ENCODE measurements around the gene IGLL1. TPM values are rescaled to one million over a fixed set of nuclear protein-coding genes. Genes with fewer than 3 reads are reported as not detected.

Gene IGLL1
- polyA plus RNA-seq, 1 donor from 2014 or later: not detected

GRCh38 chr22:23533328-23533762, 46.7 kb downstream of the IGLL1 start:
- H3K4me2 ChIP-seq (ENCODE audit: low read length): no peak overlapping the region
- H3K4me3 ChIP-seq (ENCODE audit: low read length): no peak overlapping the region
- no peaks in the 10 kb centered on the region for H3K79me2 ChIP-seq (replicated peaks; ENCODE audit: insufficient read depth, low read length)

GRCh38 chr22:23532731-23533130, 47.4 kb downstream of the IGLL1 start:
- Histone ChIP-seq H2AFZ (ENCODE audit: low read depth, low read length) (peak overlapping the region; percentile 60), H3K27ac (ENCODE audit: low read length) (peak overlapping the region; percentile 45), H3K9ac (ENCODE audit: low read length) (peak overlapping the region; percentile 47), H3F3A (ENCODE audit: insufficient read depth, low read length, poor library complexity, severe bottlenecking) (no peaks in the 10 kb centered on the region), H4K20me1 (ENCODE audit: insufficient read depth) (no peaks in the 10 kb centered on the region), H3K4me3 (ENCODE audit: low read length) (no peak overlapping the region), H3K9me2 (ENCODE audit: insufficient read depth, low read length) (no peaks in the 10 kb centered on the region), H3K9me3 (ENCODE audit: low read length) (no peaks in the 10 kb centered on the region), H3K79me2 (replicated peaks; ENCODE audit: insufficient read depth, low read length) (no peaks in the 10 kb centered on the region), H3K36me3 (ENCODE audit: insufficient read depth, low read length) (no peaks in the 10 kb centered on the region), H3K27me3 (ENCODE audit: insufficient read depth, low read depth, low read length) (no peaks in the 10 kb centered on the region), H3K4me2 (ENCODE audit: low read length) (no peak overlapping the region)
- TF ChIP-seq EP300 (conservative IDR thresholded peaks at IDR 0.05; ENCODE audit: poor library complexity, severe bottlenecking) (no peak), CTCF (IDR thresholded peaks at IDR 0.05; ENCODE audit: poor library complexity, severe bottlenecking) (no peak), MXI1 (conservative IDR thresholded peaks at IDR 0.05; ENCODE audit: poor library complexity, severe bottlenecking) (no peak), TAF1 (IDR thresholded peaks at IDR 0.05; ENCODE audit: low read depth) (no peak), REST (IDR thresholded peaks at IDR 0.05; ENCODE audit: borderline replicate concordance) (no peak), SMC3 (conservative IDR thresholded peaks at IDR 0.05; ENCODE audit: poor library complexity) (no peak), POLR2AphosphoS5 (IDR thresholded peaks at IDR 0.05) (no peak), EZH2 (IDR thresholded peaks at IDR 0.05; ENCODE audit: borderline replicate concordance, insufficient read depth, low read length, poor library complexity, severe bottlenecking) (no peak), RAD21 (conservative IDR thresholded peaks at IDR 0.05) (no peak)

More at GRCh38 chr22:23533328-23533762, 46.7 kb downstream of the IGLL1 start:
- no peaks in the 10 kb centered on the region for H3F3A ChIP-seq (ENCODE audit: insufficient read depth, low read length, poor library complexity, severe bottlenecking)
- no peaks in the 10 kb centered on the region for H3K27me3 ChIP-seq (ENCODE audit: insufficient read depth, low read depth, low read length)
- H3K36me3 ChIP-seq (ENCODE audit: insufficient read depth, low read length): no peaks in the 10 kb centered on the region
- peak overlapping the region; percentile 47 for H3K9ac ChIP-seq (ENCODE audit: low read length)
- H2AFZ ChIP-seq (ENCODE audit: low read depth, low read length): peak overlapping the region; percentile 60
- H4K20me1 ChIP-seq (ENCODE audit: insufficient read depth): no peaks in the 10 kb centered on the region
- TF ChIP-seq REST (IDR thresholded peaks at IDR 0.05; ENCODE audit: borderline replicate concordance) (no peak), CTCF (IDR thresholded peaks at IDR 0.05; ENCODE audit: poor library complexity, severe bottlenecking) (peak; percentile 68)
- H3K9me3 ChIP-seq (ENCODE audit: low read length): no peaks in the 10 kb centered on the region
- H3K27ac ChIP-seq (ENCODE audit: low read length): peak overlapping the region; percentile 45
- no peaks in the 10 kb centered on the region for H3K9me2 ChIP-seq (ENCODE audit: insufficient read depth, low read length)
